ENCODE measurements around the gene CALD1.

CALD1 gene

GRCh38 chr7:134747326-134747725 is 32.1 kb upstream of the CALD1 start:
- H2AFZ ChIP-seq (ENCODE audit: low read length), result no peak overlapping the region
- no peaks in the 10 kb centered on the region for H3K79me2 ChIP-seq (ENCODE audit: insufficient read depth, low read length)
- H3K27me3 ChIP-seq (ENCODE audit: insufficient read depth, low read length, poor library complexity, severe bottlenecking), result peaks cover 4% of the 10 kb centered on the region
- H3K4me2 ChIP-seq (ENCODE audit: low read depth, low read length, poor library complexity, severe bottlenecking), result no peak overlapping the region
- H3K9me2 ChIP-seq (replicated peaks; ENCODE audit: low read depth, low read length), result no peaks in the 10 kb centered on the region
- TF ChIP-seq, protein P1, sequence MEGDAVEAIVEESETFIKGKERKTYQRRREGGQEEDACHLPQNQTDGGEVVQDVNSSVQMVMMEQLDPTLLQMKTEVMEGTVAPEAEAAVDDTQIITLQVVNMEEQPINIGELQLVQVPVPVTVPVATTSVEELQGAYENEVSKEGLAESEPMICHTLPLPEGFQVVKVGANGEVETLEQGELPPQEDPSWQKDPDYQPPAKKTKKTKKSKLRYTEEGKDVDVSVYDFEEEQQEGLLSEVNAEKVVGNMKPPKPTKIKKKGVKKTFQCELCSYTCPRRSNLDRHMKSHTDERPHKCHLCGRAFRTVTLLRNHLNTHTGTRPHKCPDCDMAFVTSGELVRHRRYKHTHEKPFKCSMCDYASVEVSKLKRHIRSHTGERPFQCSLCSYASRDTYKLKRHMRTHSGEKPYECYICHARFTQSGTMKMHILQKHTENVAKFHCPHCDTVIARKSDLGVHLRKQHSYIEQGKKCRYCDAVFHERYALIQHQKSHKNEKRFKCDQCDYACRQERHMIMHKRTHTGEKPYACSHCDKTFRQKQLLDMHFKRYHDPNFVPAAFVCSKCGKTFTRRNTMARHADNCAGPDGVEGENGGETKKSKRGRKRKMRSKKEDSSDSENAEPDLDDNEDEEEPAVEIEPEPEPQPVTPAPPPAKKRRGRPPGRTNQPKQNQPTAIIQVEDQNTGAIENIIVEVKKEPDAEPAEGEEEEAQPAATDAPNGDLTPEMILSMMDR (conservative IDR thresholded peaks at IDR 0.05; ENCODE audit: low read length), result no peak
- TF ChIP-seq EZH2phosphoT487 (IDR thresholded peaks at IDR 0.05; ENCODE audit: borderline replicate concordance), result no peak
- no peaks in the 10 kb centered on the region for H3K36me3 ChIP-seq (ENCODE audit: insufficient read depth, low read length)
- H3K9ac ChIP-seq (ENCODE audit: low read depth, low read length, poor library complexity, severe bottlenecking), result no peak overlapping the region
- H4K20me1 ChIP-seq (ENCODE audit: insufficient read depth, low read length, poor library complexity, severe bottlenecking), result no peaks in the 10 kb centered on the region
- H3K4me3 ChIP-seq (ENCODE audit: low read length, poor library complexity, severe bottlenecking), result no peak overlapping the region
- no peaks in the 10 kb centered on the region for H3K4me1 ChIP-seq (ENCODE audit: insufficient read depth, low read length, poor library complexity, severe bottlenecking)
- no peaks in the 10 kb centered on the region for H3F3A ChIP-seq (ENCODE audit: low read depth)
- no peaks in the 10 kb centered on the region for H3K9me3 ChIP-seq (ENCODE audit: insufficient read depth, low read depth, low read length)

DNA sequence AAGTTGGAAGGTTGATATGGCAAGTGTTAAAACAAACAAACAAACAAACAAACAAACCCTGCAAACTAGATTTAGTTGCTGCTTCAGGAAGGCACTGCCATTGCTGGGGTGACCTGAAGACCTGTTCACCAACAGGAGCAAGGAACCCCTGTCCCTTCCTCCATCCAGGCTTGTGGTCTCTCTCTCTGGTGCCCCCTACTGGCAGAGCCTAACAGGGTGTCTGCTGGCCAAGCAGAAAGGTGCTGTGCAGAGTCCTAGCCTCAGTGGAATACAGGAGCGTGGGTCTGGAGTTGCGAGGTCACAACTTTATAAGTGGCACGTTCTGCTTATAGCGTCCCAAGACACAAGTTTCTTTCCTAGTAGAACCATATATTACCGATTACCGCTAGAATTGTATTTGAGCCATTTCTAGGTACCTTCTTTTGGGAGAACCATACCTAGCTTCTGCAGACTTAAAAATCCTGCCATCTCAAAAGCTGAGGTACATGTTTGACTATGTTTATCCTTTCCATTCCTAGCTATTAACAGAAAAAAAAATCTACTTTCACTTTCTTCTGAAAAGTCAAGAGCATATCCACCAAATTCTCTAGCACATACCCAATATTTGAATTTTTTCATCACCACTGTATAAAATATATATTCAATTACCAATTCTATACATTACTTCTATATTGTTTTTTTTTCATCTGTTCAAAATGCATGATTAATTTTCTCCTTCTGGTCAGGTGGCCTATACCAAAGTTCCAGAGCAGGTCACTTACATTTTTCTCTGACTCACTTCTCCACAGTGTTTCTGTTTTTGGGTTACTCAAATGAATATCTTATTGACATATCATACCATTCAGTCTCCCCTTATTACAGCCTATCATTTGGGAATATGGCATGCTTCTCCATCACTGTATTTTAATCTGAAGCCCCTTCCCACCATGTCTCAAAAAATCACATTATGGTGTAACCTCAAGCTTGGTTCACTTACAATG is 29.1 kb upstream of the CALD1 start:
- Histone ChIP-seq H3K4me1 (ENCODE audit: insufficient read depth, low read length, poor library complexity, severe bottlenecking) (no peaks in the 10 kb centered on the region), H4K20me1 (ENCODE audit: insufficient read depth, low read length, poor library complexity, severe bottlenecking) (no peaks in the 10 kb centered on the region), H2AFZ (ENCODE audit: low read length) (no peak overlapping the region), H3K9me3 (ENCODE audit: insufficient read depth, low read depth, low read length) (no peaks in the 10 kb centered on the region), H3K9ac (ENCODE audit: low read depth, low read length, poor library complexity, severe bottlenecking) (no peak overlapping the region), H3K4me2 (ENCODE audit: low read depth, low read length, poor library complexity, severe bottlenecking) (no peak overlapping the region), H3K36me3 (ENCODE audit: insufficient read depth, low read length) (no peaks in the 10 kb centered on the region), H3F3A (ENCODE audit: low read depth) (no peaks in the 10 kb centered on the region), H3K4me3 (ENCODE audit: low read length, poor library complexity, severe bottlenecking) (no peak overlapping the region), H3K79me2 (ENCODE audit: insufficient read depth, low read length) (no peaks in the 10 kb centered on the region), H3K9me2 (replicated peaks; ENCODE audit: low read depth, low read length) (no peaks in the 10 kb centered on the region), H3K27me3 (ENCODE audit: insufficient read depth, low read length, poor library complexity, severe bottlenecking) (no peaks in the 10 kb centered on the region)
- TF ChIP-seq EZH2phosphoT487 (IDR thresholded peaks at IDR 0.05; ENCODE audit: borderline replicate concordance), result no peak
- TF ChIP-seq, protein P1 (conservative IDR thresholded peaks at IDR 0.05; ENCODE audit: low read length), result peak; percentile 92

GRCh38 chr7:134752006-134752760 is 27.3 kb upstream of the CALD1 start:
- Histone ChIP-seq H3K79me2 (ENCODE audit: insufficient read depth, low read length) (no peaks in the 10 kb centered on the region), H3K9me2 (replicated peaks; ENCODE audit: low read depth, low read length) (no peaks in the 10 kb centered on the region), H3F3A (ENCODE audit: low read depth) (no peaks in the 10 kb centered on the region), H3K4me2 (ENCODE audit: low read depth, low read length, poor library complexity, severe bottlenecking) (no peak overlapping the region), H3K27me3 (ENCODE audit: insufficient read depth, low read length, poor library complexity, severe bottlenecking) (no peaks in the 10 kb centered on the region), H3K4me1 (ENCODE audit: insufficient read depth, low read length, poor library complexity, severe bottlenecking) (no peaks in the 10 kb centered on the region), H3K9ac (ENCODE audit: low read depth, low read length, poor library complexity, severe bottlenecking) (no peak overlapping the region), H4K20me1 (ENCODE audit: insufficient read depth, low read length, poor library complexity, severe bottlenecking) (no peaks in the 10 kb centered on the region), H2AFZ (ENCODE audit: low read length) (no peak overlapping the region), H3K9me3 (ENCODE audit: insufficient read depth, low read depth, low read length) (no peaks in the 10 kb centered on the region), H3K36me3 (ENCODE audit: insufficient read depth, low read length) (no peaks in the 10 kb centered on the region), H3K4me3 (ENCODE audit: low read length, poor library complexity, severe bottlenecking) (no peak overlapping the region)
- TF ChIP-seq, protein P1 (conservative IDR thresholded peaks at IDR 0.05; ENCODE audit: low read length), result no peak
- TF ChIP-seq EZH2phosphoT487 (IDR thresholded peaks at IDR 0.05; ENCODE audit: borderline replicate concordance), result no peak

Data from Loucy (cell line).